Endothelial cell (in vitro differentiated cells): ENCODE results near the gene NUTM2B. TPM values are rescaled to one million over a fixed set of nuclear protein-coding genes. Genes with fewer than 3 reads are reported as not detected.
"Not testable (repeated sequence)": the region's sequence is repeated elsewhere in the genome, so short reads cannot be mapped to it uniquely, and the experiment has no call there.

Source experiments
- DNase-seq: peaks from one replicate; pipeline ENCODE4 v3.0.0; 2021; ENCODE audit warnings: low spot score
- H3K27ac Mint-ChIP-seq: one replicate; pipeline ENCODE4 v1.8.0; 2021; ENCODE audit warnings: mixed read lengths, inconsistent platforms; ENCODE audit not compliant: unreplicated experiment
- H3K27me3 Mint-ChIP-seq: one replicate; pipeline ENCODE4 v1.8.0; 2021; ENCODE audit warnings: mild to moderate bottlenecking, moderate library complexity, mixed read lengths, inconsistent platforms; ENCODE audit not compliant: unreplicated experiment
- H3K36me3 Mint-ChIP-seq: one replicate; pipeline ENCODE4 v1.8.0; 2021; ENCODE audit warnings: mild to moderate bottlenecking, low read depth, mixed read lengths, inconsistent platforms; ENCODE audit not compliant: unreplicated experiment
- H3K4me1 Mint-ChIP-seq: one replicate; pipeline ENCODE4 v1.8.0; 2021; ENCODE audit warnings: mild to moderate bottlenecking, mixed read lengths, inconsistent platforms; ENCODE audit not compliant: unreplicated experiment
- H3K4me3 Mint-ChIP-seq: one replicate; pipeline ENCODE4 v1.8.0; 2021; ENCODE audit warnings: mild to moderate bottlenecking, mixed read lengths, inconsistent platforms; ENCODE audit not compliant: unreplicated experiment
- H3K9me3 Mint-ChIP-seq: one replicate; pipeline ENCODE4 v1.8.0; 2021; ENCODE audit warnings: mixed read lengths, inconsistent platforms; ENCODE audit not compliant: unreplicated experiment
- total RNA-seq: library from RNA; stranded (reverse); fragmentation: NEBNext Ultra II Directional; extraction: Animal tissue kit (Norgen Biotek cat#: 25700); gene quantifications from one replicate; pipeline ENCODE4 v1.2.1, GENCODE V29; 2021; ENCODE audit not compliant: unreplicated experiment

Gene NUTM2B
- total RNA-seq, 1 donor from 2014 or later: 1.5 TPM

DNA sequence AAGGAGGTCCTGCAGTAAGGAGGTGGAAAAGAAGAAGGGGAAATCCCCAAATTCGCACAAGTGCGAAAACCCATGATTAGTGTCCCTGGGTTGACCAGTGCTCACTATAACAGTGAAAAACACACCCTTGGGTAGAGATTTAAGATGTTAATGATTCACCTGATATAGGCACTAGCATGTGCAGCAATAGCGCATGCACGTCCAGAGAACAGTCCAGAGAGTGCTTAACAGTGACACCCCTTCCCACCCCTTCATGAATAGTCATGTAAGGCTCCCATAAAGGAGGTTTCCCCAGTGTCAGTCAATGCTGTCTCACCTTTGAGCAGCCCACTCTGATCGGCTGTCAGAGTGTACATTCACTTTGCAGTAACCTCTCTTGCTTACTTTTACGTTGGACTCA lies 6.4 kb upstream of the NUTM2B start:
- not testable (repeated sequence) for H3K4me3 Mint-ChIP-seq, H3K27me3 Mint-ChIP-seq, H3K36me3 Mint-ChIP-seq, H3K27ac Mint-ChIP-seq, DNase-seq, H3K9me3 Mint-ChIP-seq, H3K4me1 Mint-ChIP-seq

DNA sequence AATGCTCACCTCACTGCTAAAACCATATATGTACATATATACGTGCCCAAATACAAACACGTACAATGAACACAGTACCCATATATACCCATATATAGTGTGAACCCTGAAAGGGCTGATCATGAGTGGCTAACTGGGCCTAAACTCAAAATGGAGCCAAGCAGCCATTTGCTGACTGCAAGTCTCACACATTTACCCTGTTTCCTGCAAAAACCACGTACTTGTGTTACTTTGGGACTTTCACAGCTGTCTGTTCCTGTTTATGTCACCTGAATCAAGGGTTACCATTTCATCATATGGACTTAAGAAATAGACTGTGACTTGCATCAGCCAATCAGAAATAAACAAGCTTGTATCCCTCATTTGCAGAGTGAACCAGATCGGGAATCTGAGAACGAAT lies 5.9 kb upstream of the NUTM2B start:
- H3K4me1 Mint-ChIP-seq, H3K4me3 Mint-ChIP-seq, H3K27me3 Mint-ChIP-seq, DNase-seq, H3K36me3 Mint-ChIP-seq, H3K9me3 Mint-ChIP-seq, H3K27ac Mint-ChIP-seq: not testable (repeated sequence)

DNA sequence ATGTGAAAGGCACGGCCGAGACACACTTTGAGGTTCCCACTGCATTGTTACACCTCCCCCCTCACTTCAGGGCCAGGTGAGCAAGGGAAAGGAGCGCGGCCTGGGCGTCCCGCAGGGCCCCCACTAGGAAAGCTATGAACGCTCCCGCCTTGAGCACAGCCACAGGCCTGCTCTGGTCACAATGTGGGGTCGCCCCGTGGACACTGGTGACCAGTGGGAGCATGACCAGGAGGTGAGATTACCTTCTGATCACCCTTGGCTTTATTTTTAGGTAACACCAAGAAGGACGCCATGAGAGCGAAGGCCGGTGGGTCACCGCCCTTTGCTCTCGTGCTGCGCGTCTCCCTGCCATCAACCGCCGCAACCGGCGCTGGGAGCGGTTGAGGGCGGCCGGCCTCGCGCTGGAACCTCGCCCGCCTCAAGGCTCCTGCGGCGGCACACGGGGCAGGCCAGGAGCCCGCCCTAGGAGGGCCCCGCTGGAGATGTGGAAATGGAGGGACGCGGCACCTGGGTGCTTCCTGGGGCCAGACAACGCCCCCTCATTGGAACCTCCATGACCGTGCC lies 2.6 kb upstream of the NUTM2B start:
- not testable (repeated sequence) for H3K4me1 Mint-ChIP-seq, H3K9me3 Mint-ChIP-seq, H3K27me3 Mint-ChIP-seq, H3K36me3 Mint-ChIP-seq, H3K4me3 Mint-ChIP-seq, DNase-seq, H3K27ac Mint-ChIP-seq

DNA sequence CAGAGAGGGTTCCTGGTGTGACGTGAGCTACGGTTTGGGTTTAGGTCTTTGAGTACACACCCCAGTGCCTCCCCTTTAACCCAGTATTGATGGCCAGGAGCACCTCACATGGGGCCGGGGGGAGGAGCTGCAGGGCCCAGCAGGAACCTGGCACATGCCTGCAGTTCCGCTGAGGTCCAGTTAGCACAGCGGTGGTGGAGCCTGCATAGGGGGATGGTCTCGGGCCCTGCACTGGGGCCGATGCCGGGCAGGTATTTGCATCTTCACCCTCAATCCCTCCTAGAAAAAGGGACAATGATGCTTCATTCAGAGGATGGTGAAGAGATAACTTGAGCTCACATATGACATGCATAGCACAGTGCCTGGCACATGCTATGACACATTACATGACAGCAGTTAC lies 4.0 kb downstream of the NUTM2B start:
- not testable (repeated sequence) for H3K4me1 Mint-ChIP-seq, H3K9me3 Mint-ChIP-seq, H3K27me3 Mint-ChIP-seq

DNA sequence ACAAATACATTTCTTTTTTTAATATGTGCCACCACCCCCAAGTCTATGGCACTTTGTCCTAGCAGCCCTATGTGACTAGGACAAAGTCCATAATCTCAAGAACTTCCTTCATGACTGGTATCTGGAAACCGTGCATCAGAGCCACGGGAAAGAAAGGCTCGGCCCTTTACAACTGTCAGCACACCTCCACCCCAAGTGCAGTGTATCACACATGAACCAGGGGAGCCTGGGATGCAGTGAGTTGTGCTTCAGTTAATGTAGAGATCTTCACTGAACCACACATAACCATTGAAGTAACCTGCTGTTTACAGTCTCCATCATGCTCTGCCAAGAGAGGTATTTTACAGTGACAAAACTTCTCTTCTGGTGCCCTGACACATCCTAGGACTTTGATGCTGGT lies 11.9 kb downstream of the NUTM2B start:
- H3K27me3 Mint-ChIP-seq, DNase-seq, H3K27ac Mint-ChIP-seq, H3K9me3 Mint-ChIP-seq, H3K36me3 Mint-ChIP-seq, H3K4me1 Mint-ChIP-seq, H3K4me3 Mint-ChIP-seq: not testable (repeated sequence)

More for the DNA sequence above, 4.0 kb downstream of the NUTM2B start:
- not testable (repeated sequence) for H3K4me3 Mint-ChIP-seq, H3K27ac Mint-ChIP-seq, DNase-seq, H3K36me3 Mint-ChIP-seq

DNA sequence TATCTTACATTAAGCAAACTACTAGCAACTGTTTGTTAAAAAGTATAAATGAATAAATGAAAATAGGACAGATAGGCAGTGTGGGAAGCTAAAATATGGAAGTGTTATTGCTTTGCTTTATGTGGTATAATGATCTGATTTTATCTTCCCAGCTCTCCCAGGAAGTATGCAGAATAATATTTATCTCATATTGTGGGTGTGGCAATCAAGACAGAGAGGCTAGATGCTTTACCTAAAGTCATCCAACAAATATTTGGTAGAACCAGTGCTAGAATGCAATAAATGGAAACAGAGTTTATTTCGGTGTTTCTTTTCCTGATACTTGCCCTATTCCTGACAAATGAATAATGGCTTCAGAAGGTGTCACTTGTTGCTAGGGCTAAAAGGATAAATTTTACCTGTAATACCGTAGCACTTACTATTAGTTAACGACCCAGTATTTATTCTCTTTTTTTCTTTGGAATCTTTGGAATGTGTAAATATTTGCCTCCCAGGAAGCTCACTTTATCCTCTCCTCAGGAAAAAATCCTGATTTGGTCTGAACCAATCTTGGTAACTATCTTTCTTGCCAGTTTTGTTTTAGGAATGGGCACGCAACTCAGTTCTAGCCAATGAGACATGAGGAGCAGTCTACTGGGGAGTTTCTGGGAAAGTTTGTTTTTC lies 14.0 kb downstream of the NUTM2B start:
- H3K4me3 Mint-ChIP-seq, DNase-seq, H3K4me1 Mint-ChIP-seq, H3K27me3 Mint-ChIP-seq, H3K36me3 Mint-ChIP-seq, H3K27ac Mint-ChIP-seq, H3K9me3 Mint-ChIP-seq: not testable (repeated sequence)

DNA sequence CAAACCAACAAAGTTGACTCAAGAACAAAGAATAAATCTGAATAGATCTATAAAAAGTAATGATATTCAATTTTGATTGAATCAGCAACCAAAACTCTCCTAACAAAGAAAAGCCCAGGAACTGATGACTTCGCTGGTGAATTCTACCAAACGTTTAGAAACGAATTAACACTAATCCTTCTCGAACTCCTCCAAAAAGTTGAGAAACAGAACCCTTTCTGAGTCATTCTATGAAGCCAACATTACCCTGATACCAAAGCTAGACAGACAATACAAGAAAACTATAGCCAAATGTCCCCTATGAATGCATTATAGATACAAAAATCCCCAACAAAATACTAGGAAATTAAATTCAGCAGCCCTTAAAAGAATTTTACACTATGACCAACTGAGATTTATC lies 17.0 kb downstream of the NUTM2B start:
- not testable (repeated sequence) for H3K27ac Mint-ChIP-seq, H3K4me3 Mint-ChIP-seq, H3K9me3 Mint-ChIP-seq, H3K27me3 Mint-ChIP-seq, H3K36me3 Mint-ChIP-seq, H3K4me1 Mint-ChIP-seq, DNase-seq

DNA sequence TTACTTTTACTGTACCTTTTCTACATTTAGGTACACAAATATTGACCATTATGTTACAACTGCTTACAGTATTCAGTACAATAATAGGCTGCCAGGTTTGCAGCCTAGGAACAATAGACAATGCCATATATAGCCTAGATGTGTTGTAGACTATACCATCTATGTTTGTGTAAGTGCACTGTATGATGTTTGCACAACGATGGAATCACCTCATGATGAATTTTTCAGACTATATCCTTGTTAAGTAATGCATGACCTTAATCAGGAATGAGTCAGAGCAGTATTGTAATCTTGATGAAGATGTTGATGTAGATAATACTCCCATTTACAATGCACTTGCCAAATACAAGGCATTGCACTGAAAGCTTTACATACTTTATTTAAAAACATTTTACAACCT lies 23.6 kb downstream of the NUTM2B start:
- not testable (repeated sequence) for H3K4me3 Mint-ChIP-seq, H3K27ac Mint-ChIP-seq, H3K36me3 Mint-ChIP-seq, H3K9me3 Mint-ChIP-seq, DNase-seq, H3K27me3 Mint-ChIP-seq, H3K4me1 Mint-ChIP-seq

DNA sequence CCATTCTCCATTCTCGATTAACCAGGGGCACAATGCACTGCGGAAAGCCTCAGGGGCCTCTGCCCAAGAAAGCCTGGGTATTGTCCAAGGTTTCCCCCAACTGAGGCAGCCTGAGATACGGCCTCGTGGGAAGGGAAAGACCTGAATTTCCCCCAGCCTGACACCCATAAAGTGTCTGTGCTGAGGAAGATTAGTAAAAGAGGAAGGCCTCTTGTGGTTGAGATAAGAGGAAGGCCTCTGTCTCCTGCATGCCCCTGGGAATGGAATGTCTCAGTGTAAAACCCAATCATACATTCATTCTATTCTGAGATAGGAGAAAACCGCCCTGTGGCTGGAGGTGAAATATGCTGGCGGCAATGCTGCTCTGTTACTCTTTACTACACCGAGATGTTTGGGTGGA lies 41.8 kb downstream of the NUTM2B start:
- H3K4me3 Mint-ChIP-seq, H3K4me1 Mint-ChIP-seq, H3K9me3 Mint-ChIP-seq, DNase-seq, H3K27ac Mint-ChIP-seq, H3K27me3 Mint-ChIP-seq, H3K36me3 Mint-ChIP-seq: not testable (repeated sequence)

DNA sequence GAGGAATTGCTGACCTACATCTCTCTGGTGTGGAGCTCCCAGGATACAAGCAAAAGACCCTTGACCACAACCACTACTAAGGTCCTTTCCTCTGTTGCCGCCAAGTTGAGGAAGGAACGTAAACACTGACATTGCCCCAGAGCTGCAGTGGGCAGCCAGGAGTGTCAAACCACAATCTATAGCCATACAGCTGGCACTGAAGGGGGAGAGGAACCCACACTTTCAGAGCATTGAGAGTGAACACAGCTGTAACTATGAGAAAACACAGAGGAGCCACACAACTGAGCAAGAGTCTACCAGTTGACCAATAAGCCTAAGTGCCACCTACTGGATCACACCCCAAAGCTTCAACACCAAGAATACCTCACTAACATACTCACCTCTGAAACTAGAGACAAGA lies 45.5 kb downstream of the NUTM2B start:
- not testable (repeated sequence) for H3K4me1 Mint-ChIP-seq, DNase-seq, H3K27ac Mint-ChIP-seq, H3K27me3 Mint-ChIP-seq, H3K9me3 Mint-ChIP-seq, H3K36me3 Mint-ChIP-seq, H3K4me3 Mint-ChIP-seq

DNA sequence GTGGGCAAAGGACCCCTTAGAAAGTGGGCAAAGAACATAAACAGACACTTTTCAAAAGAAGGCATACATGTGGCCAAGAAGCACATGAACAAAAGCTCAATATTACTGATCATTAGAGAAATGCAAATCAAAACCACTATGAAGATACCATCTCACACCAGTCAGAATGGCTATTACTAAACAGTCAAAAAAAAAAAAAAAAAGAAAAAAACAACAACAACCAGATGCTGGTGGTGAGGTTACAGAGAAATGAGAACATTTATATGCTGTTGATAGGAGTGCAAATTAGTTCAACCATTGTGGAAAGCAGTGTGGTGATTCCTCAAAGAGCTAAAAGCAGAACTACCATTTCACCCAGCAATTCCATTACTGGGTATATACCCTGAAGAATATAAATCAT lies 50.6 kb downstream of the NUTM2B start:
- not testable (repeated sequence) for H3K9me3 Mint-ChIP-seq, DNase-seq, H3K27me3 Mint-ChIP-seq, H3K36me3 Mint-ChIP-seq, H3K4me3 Mint-ChIP-seq, H3K27ac Mint-ChIP-seq
- H3K4me1 Mint-ChIP-seq: peaks cover 19% of the 10 kb centered on the region

DNA sequence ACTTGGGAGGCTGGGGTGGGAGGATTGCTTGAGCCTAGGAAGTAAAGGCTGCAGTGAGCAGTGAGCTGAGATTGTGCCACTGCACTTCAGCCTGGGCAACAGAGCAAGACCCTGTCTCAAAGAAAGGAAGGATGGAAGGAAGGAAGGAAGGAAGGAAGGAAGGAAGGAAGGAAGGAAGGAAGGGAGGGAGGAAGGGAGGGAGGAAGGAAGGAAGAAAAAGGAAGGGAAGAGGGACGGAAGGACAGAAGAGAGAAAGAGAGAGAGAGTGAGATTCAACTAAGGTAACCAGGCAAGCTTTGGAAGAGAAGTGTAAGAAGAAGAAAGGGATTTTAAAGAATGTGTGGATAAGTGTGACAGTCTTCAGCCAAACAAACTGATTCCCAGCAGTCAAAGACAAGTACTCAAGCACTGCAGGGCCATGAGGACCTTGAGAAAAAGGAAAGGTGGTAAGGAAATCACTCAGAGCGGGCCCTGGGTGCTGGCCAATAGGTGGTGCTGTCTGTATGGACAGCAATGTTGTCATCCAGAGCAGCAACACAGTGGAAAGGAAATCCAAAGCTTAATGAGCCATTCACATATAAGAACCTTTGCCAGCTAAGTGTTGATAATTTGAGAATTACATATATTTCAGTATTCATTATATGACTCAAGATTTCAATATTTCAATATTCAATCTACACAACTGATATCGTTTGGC lies 55.4 kb downstream of the NUTM2B start:
- H3K36me3 Mint-ChIP-seq, H3K4me3 Mint-ChIP-seq, H3K27me3 Mint-ChIP-seq, H3K9me3 Mint-ChIP-seq, DNase-seq, H3K27ac Mint-ChIP-seq: not testable (repeated sequence)
- H3K4me1 Mint-ChIP-seq: peaks cover 13% of the 10 kb centered on the region
